HG03342 (cell line): Measurements from ENCODE around the gene CERK.
"Not testable (repeated sequence)": the region's sequence is repeated elsewhere in the genome, so short reads cannot be mapped to it uniquely, and the experiment has no call there.

Source experiments
- ATAC-seq: cut with Tn5 transposase; IDR thresholded peaks from one replicate; pipeline ENCODE4 v1.9.1; 2021; ENCODE audit warnings: mild to moderate bottlenecking, moderate library complexity; ENCODE audit not compliant: unreplicated experiment

The CERK gene

DNA sequence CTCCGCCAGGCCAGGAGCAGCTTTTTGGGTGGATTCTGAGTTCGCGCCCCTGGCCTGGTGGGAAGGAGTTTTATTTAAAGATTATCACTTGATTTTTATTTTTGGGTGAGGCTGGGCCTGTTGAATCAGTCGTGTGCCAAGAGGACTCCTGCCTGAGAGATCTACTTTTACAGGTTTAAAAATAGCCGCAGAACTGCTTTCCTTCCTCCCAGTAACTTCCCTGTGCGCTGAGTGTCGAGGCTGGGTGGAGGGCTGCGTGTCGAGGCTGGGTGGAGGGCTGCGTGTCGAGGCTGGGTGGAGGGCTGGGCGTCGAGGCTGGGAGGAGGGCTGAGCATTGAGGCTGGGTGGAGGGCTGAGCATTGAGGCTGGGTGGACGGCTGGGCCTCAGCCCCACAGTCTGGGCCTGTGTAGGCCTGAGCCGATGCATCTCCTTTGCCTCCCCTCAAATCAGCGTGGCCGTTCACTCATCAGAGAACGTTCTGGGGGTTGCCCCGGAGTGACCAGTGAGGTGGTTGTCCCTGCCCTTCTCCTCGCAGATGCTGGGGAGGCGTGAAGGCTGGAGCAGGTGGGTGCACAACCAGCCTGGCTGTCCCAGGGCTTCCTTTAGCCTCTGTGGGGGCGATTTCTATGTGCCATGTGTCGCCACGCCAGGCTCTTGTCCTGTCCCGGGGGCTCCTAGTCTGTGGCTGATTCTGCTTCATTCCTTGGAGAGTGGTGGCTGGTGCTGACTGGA lies 87.8 kb downstream of the CERK start:
- no peak for ATAC-seq

- no peak for ATAC-seq
These were observed 88.6 kb downstream of the CERK start for GRCh38 chr22:46649141-46650077.

GRCh38 chr22:46648225-46648820 lies 89.7 kb downstream of the CERK start:
- ATAC-seq: not testable (repeated sequence)

- no peak for ATAC-seq
These were observed 91.4 kb downstream of the CERK start for GRCh38 chr22:46646531-46647215.

DNA sequence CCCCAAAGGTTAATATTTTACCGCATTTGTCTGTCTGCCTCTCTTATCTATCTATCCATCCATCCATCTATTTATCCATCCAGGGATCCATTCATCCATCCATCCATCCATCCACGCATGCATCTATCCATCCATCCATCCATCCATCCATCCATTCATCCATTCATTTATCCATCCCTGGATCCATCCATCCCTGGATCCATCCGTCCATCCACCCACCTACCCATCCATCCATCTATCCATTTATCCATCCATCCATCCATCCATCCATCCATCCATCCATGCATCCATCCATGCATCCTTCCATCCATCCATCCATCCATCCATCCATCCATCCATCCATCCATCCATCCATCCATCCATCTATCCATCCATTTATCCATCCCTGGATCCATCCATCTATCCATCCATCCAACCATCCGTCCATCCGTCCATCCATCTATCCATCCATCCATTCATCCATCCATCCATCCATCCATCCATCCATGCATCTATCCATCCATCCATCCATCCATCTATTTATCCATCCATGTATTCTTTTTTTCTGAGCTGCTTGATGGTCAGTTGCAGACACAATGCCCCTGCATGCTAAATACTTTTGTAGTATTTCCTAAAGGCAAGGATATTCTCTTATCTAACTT lies 95.1 kb downstream of the CERK start:
- ATAC-seq: not testable (repeated sequence)

DNA sequence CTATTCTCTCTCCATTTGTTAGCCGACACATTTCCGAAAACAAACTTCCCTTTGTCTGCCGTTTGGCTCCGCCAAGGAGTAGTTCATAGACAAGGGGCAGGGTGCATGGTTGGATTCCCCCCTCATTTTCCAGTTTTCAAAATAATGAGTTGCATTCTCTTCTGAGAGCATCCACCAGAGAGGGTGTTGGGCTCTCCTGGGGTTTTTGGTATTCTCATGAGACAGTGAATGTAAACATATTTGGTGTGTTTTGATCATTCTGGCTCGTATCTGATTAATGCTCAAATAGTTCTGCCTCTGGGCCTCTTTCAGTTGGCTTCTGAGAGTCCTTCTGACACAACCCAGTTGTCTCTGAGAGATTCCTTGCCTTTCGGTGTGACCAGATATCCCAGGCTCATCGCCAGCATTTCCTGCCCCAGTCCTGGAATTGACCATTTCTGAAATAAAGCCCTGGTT lies 96.2 kb downstream of the CERK start:
- ATAC-seq: no peak

DNA sequence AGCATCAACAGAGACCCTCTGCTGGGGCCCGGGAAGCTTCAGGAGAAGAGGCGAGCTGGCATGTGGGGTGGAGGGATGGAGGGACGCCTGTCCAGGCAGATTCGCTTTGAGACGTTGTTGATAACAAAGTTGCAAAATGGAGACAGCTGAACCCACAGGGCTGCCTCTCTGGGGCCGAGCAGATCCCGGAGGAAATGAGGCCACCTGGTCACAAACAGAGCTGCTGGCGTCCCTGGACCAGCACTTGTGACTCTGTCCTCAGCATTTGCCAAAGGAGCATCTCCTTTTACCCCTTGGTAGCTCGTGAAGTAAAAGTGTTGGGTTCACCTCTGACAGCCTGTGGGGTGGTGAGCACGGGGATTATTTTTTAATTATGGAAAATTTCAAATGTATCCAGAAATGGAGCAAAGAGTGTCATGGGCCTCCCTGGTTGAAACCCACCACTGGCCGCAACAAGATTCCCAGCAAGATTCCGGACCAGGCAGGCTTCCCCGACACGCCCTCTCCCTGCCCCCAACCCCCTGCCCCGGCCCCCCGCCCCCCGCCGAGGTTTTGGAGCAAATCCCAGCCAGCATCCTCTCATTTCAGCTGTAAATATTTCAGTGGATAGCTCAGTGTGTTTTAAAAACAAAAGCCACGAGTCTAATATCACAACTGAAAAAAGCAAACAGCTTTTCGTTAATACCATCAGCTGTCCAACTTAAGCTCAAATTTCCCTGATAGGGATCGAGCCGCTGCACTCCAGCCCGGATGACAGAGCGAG lies 97.6 kb downstream of the CERK start:
- ATAC-seq: no peak

- ATAC-seq: no peak
These were observed 98.2 kb downstream of the CERK start for GRCh38 chr22:46639843-46640242.

- ATAC-seq: no peak
These were observed 99.2 kb downstream of the CERK start for GRCh38 chr22:46638601-46639431.

- no peak for ATAC-seq
These were observed 100.1 kb downstream of the CERK start for GRCh38 chr22:46637711-46638600.

DNA sequence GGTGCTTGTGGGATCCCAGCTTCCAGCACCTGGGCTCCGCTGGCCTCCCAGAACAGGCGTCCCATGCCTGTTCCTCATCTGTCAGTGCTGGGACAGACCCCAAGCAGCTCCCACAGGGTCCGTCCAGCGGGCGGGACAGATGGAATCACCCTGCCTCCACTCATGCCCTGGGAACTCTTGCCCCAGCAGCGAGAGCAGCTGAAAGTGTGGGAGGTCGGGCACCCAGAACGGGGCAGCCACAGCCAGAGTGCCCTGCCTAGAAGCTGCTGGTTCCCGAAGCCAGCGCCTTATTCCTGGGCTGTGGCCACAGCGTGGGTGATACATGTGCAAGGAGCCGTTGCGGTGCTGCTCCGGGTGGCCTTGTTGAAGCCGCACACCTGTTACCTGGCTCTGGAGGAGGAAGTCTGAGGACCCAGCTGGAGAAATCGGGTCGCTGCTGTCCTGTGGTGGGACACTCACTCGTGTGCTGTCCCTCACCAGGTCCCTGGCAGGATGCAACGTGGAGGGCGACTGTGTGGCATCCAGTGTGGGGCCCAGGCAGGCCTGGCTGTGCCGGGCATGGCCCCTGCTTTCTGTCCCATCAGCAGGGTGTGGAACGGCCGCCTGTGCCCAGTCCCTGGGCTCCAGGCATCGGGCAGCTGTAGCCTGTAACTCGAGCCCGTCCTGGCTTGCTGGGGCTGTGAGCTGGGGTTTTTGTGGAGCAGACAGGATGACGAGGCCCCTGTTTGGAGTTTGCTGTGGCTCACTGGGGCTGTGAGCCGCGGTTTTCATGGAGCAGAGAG lies 101.6 kb downstream of the CERK start:
- ATAC-seq: no peak

GRCh38 chr22:46635756-46636155 lies 102.3 kb downstream of the CERK start:
- no peak for ATAC-seq

- not testable (repeated sequence) for ATAC-seq
These were observed 102.9 kb downstream of the CERK start for GRCh38 chr22:46634973-46635685.
